Sigmoid colon (tissue), 4 donors: Measurements from ENCODE around the gene UBE2H.

Experiments
- EP300 ChIP-seq, 4 donors: sonication (generic); formaldehyde crosslinking; IDR thresholded peaks; one replicate each; pipeline ENCODE4 v1.6.1; 2017; ENCODE audit warnings: antibody characterized with exemption in 4 of 4
- POLR2A ChIP-seq, 2 donors: fragments of 450-650 bp; IDR thresholded peaks; one replicate each; pipeline ENCODE4 v1.6.1; 2016; ENCODE audit warnings: antibody characterized with exemption in 2 of 2, mild to moderate bottlenecking in 2 of 2, moderate library complexity in 2 of 2
- TF ChIP-seq, protein P1 (sequence below), 4 experiments: fragments of 450-650 bp in 3 of 4; fragments of 200-600 bp in 1 of 4; IDR thresholded peaks; one replicate each; pipeline ENCODE4 v1.5.1; 2016 to 2019; ENCODE audit warnings: antibody characterized with exemption in 4 of 4, mild to moderate bottlenecking in 3 of 4, moderate library complexity in 2 of 4

DNA sequence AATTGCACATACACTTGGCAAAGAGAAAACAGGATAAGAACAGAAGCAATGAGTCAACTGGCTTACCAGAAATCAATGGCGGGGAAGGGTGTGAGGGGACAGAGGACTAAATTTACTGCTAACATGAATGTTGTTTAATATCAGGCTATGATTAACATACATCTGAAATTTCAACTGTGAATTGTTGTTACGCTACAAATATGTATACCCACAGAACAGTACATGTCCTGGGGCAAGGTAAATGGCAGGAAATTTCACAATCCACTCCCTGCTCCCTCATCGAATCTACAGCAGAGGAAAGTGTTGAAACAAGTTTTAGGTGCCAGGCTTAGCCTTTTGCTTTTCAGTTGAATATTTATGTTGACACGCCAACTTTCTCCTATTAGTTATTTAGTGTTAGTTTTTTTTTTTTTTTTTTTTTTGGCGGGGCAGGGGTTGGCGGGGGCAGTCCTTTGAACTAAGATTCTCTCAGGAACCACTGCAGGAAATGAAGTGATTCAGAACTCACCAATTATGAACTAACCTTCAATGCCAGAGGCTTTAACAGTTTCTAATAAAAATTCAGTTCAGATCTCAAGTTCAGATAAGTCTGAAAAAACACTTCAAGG lies 99.0 kb downstream of the UBE2H start:
- TF ChIP-seq, protein P1, sequence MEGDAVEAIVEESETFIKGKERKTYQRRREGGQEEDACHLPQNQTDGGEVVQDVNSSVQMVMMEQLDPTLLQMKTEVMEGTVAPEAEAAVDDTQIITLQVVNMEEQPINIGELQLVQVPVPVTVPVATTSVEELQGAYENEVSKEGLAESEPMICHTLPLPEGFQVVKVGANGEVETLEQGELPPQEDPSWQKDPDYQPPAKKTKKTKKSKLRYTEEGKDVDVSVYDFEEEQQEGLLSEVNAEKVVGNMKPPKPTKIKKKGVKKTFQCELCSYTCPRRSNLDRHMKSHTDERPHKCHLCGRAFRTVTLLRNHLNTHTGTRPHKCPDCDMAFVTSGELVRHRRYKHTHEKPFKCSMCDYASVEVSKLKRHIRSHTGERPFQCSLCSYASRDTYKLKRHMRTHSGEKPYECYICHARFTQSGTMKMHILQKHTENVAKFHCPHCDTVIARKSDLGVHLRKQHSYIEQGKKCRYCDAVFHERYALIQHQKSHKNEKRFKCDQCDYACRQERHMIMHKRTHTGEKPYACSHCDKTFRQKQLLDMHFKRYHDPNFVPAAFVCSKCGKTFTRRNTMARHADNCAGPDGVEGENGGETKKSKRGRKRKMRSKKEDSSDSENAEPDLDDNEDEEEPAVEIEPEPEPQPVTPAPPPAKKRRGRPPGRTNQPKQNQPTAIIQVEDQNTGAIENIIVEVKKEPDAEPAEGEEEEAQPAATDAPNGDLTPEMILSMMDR (IDR thresholded peaks at IDR 0.05): no peak
- no peak for TF ChIP-seq POLR2A (IDR thresholded peaks at IDR 0.05)
- TF ChIP-seq EP300 (IDR thresholded peaks at IDR 0.05): no peak
